HG03354 (cell line): ENCODE data around the gene RRP9.

Experiments used
- ATAC-seq: cut with Tn5 transposase; IDR thresholded peaks from one replicate; pipeline ENCODE4 v1.9.1; 2021; ENCODE audit warnings: mild to moderate bottlenecking; ENCODE audit not compliant: unreplicated experiment, poor library complexity, severe bottlenecking

Gene RRP9

GRCh38 chr3:51974277-51974962 is 32.7 kb upstream of the RRP9 start:
- peak; percentile 22 for ATAC-seq

- no peak for ATAC-seq
Observed at GRCh38 chr3:51971350-51971749, 29.6 kb upstream of the RRP9 start.

- ATAC-seq = no peak
Observed at GRCh38 chr3:51970606-51971300, 29.0 kb upstream of the RRP9 start.

GRCh38 chr3:51969841-51970240 is 28.1 kb upstream of the RRP9 start:
- ATAC-seq = no peak

- ATAC-seq = no peak
Observed at GRCh38 chr3:51968883-51969678, 27.4 kb upstream of the RRP9 start.

GRCh38 chr3:51968170-51968775 is 26.6 kb upstream of the RRP9 start:
- no peak for ATAC-seq

GRCh38 chr3:51967384-51968169 is 25.9 kb upstream of the RRP9 start, which contains the start of gene PCBP4:
PCBP4 (minus strand) TSS chr3:51967454; CDS start chr3:51961240, 6,214 bp downstream.
- ATAC-seq = peak; percentile 59

GRCh38 chr3:51966922-51967383 is 25.2 kb upstream of the RRP9 start:
- peak; percentile 16 for ATAC-seq

- no peak for ATAC-seq
Observed at GRCh38 chr3:51966486-51966885, 24.8 kb upstream of the RRP9 start.

GRCh38 chr3:51966016-51966415 is 24.3 kb upstream of the RRP9 start:
- ATAC-seq = no peak

- ATAC-seq = no peak
Observed at GRCh38 chr3:51964521-51964920, 22.8 kb upstream of the RRP9 start.

- no peak for ATAC-seq
Observed at GRCh38 chr3:51963951-51964451, 22.3 kb upstream of the RRP9 start.

- no peak for ATAC-seq
Observed at GRCh38 chr3:51962854-51963530, 21.3 kb upstream of the RRP9 start.

- no peak for ATAC-seq
Observed at GRCh38 chr3:51961602-51962569, 20.2 kb upstream of the RRP9 start.

GRCh38 chr3:51961011-51961410 is 19.3 kb upstream of the RRP9 start:
- no peak for ATAC-seq

GRCh38 chr3:51960386-51960785 is 18.7 kb upstream of the RRP9 start:
- no peak for ATAC-seq

- no peak for ATAC-seq
Observed at GRCh38 chr3:51959651-51960050, 17.9 kb upstream of the RRP9 start.
